ENCODE results near the gene ILF2. TPM values are rescaled to one million over a fixed set of nuclear protein-coding genes. Genes with fewer than 3 reads are reported as not detected.
A peak's percentile ranks its signal among the peaks of the same experiment; 100 is the strongest.

Gene ILF2
- total and polyA plus RNA-seq, 2 of the 13 experiments (the other 11 are each of a cell fraction or from before 2014, with no cell fraction given): 292 to 366 TPM

DNA sequence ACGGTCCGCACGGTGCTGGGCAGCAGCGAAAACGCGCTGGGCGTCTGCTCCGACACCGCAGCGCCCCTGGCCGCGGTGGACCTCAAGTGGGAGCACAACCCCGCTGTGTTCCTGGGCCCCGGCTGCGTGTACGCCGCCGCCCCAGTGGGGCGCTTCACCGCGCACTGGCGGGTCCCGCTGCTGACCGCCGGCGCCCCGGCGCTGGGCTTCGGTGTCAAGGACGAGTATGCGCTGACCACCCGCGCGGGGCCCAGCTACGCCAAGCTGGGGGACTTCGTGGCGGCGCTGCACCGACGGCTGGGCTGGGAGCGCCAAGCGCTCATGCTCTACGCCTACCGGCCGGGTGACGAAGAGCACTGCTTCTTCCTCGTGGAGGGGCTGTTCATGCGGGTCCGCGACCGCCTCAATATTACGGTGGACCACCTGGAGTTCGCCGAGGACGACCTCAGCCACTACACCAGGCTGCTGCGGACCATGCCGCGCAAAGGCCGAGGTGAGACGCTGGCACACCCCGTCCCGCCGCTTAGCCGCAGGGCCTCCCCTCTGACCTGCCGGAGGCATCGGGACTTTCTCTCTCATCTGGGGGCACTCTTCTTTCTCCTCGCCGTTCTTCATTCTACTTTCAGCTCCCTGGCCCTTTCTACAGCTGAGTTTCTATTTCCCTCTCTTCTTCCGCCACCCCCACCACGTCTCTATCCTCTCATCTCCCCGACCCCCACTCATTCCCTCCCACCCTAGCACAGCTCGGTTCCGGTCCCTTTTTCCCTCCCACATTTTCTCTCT lies 8.7 kb upstream of the ILF2 start (continued):
- TF ChIP-seq, protein P1, sequence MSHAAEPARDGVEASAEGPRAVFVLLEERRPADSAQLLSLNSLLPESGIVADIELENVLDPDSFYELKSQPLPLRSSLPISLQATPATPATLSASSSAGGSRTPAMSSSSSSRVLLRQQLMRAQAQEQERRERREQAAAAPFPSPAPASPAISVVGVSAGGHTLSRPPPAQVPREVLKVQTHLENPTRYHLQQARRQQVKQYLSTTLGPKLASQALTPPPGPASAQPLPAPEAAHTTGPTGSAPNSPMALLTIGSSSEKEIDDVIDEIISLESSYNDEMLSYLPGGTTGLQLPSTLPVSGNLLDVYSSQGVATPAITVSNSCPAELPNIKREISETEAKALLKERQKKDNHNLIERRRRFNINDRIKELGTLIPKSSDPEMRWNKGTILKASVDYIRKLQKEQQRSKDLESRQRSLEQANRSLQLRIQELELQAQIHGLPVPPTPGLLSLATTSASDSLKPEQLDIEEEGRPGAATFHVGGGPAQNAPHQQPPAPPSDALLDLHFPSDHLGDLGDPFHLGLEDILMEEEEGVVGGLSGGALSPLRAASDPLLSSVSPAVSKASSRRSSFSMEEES (CRISPR knock-in tag; IDR thresholded peaks at IDR 0.05): no peak
- TF ChIP-seq SALL1 (CRISPR knock-in tag; IDR thresholded peaks at IDR 0.05) (0 out of 2 replicates have a peak, but pooled peaks have one; percentile 26), MBD4 (IDR thresholded peaks at IDR 0.05; ENCODE audit: borderline replicate concordance, low read length) (no peak), ZNF772 (CRISPR knock-in tag; IDR thresholded peaks at IDR 0.05) (no peak), NFATC3 (CRISPR knock-in tag; IDR thresholded peaks at IDR 0.05) (no peak), HNRNPLL (IDR thresholded peaks at IDR 0.05; ENCODE audit: low read depth, low read length, poor library complexity, severe bottlenecking) (peak; percentile 89), ZNF564 (CRISPR knock-in tag; IDR thresholded peaks at IDR 0.05) (no peak; the same call in 1 of the 2 replicates), ZNF382 (CRISPR knock-in tag; IDR thresholded peaks at IDR 0.05; ENCODE audit: borderline replicate concordance) (no peak), NCOA2 (CRISPR knock-in tag; IDR thresholded peaks at IDR 0.05) (no peak), ZNF777 (CRISPR knock-in tag; IDR thresholded peaks at IDR 0.05) (peak; percentile 99), SMARCE1 (IDR thresholded peaks at IDR 0.05; ENCODE audit: borderline replicate concordance) (no peak), ZNF558 (CRISPR knock-in tag; IDR thresholded peaks at IDR 0.05; ENCODE audit: borderline replicate concordance) (no peak), NKX3-1 (CRISPR knock-in tag; IDR thresholded peaks at IDR 0.05) (no peak), ZNF460 (CRISPR knock-in tag; IDR thresholded peaks at IDR 0.05; ENCODE audit: borderline replicate concordance) (no peak), PAX8 (CRISPR knock-in tag; IDR thresholded peaks at IDR 0.05; ENCODE audit: borderline replicate concordance) (no peak), NFE2L1 (CRISPR knock-in tag; IDR thresholded peaks at IDR 0.05; ENCODE audit: borderline replicate concordance) (no peak), ZNF550 (CRISPR knock-in tag; IDR thresholded peaks at IDR 0.05; ENCODE audit: borderline replicate concordance) (no peak), ZNF292 (CRISPR knock-in tag; IDR thresholded peaks at IDR 0.05; ENCODE audit: borderline replicate concordance, low read depth) (no peak)
- TF ChIP-seq, protein P2, sequence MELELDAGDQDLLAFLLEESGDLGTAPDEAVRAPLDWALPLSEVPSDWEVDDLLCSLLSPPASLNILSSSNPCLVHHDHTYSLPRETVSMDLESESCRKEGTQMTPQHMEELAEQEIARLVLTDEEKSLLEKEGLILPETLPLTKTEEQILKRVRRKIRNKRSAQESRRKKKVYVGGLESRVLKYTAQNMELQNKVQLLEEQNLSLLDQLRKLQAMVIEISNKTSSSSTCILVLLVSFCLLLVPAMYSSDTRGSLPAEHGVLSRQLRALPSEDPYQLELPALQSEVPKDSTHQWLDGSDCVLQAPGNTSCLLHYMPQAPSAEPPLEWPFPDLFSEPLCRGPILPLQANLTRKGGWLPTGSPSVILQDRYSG (CRISPR knock-in tag; IDR thresholded peaks at IDR 0.05): peak; percentile 41; the same call in 1 of the 2 replicates
- TF ChIP-seq, protein P3, sequence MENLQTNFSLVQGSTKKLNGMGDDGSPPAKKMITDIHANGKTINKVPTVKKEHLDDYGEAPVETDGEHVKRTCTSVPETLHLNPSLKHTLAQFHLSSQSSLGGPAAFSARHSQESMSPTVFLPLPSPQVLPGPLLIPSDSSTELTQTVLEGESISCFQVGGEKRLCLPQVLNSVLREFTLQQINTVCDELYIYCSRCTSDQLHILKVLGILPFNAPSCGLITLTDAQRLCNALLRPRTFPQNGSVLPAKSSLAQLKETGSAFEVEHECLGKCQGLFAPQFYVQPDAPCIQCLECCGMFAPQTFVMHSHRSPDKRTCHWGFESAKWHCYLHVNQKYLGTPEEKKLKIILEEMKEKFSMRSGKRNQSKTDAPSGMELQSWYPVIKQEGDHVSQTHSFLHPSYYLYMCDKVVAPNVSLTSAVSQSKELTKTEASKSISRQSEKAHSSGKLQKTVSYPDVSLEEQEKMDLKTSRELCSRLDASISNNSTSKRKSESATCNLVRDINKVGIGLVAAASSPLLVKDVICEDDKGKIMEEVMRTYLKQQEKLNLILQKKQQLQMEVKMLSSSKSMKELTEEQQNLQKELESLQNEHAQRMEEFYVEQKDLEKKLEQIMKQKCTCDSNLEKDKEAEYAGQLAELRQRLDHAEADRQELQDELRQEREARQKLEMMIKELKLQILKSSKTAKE (CRISPR knock-in tag; IDR thresholded peaks at IDR 0.05; ENCODE audit: borderline replicate concordance): 0 out of 2 replicates have a peak, but pooled peaks have one; percentile 5
- TF ChIP-seq, protein P4, sequence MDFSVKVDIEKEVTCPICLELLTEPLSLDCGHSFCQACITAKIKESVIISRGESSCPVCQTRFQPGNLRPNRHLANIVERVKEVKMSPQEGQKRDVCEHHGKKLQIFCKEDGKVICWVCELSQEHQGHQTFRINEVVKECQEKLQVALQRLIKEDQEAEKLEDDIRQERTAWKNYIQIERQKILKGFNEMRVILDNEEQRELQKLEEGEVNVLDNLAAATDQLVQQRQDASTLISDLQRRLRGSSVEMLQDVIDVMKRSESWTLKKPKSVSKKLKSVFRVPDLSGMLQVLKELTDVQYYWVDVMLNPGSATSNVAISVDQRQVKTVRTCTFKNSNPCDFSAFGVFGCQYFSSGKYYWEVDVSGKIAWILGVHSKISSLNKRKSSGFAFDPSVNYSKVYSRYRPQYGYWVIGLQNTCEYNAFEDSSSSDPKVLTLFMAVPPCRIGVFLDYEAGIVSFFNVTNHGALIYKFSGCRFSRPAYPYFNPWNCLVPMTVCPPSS (IDR thresholded peaks at IDR 0.05): no peak
- TF ChIP-seq, protein P5, sequence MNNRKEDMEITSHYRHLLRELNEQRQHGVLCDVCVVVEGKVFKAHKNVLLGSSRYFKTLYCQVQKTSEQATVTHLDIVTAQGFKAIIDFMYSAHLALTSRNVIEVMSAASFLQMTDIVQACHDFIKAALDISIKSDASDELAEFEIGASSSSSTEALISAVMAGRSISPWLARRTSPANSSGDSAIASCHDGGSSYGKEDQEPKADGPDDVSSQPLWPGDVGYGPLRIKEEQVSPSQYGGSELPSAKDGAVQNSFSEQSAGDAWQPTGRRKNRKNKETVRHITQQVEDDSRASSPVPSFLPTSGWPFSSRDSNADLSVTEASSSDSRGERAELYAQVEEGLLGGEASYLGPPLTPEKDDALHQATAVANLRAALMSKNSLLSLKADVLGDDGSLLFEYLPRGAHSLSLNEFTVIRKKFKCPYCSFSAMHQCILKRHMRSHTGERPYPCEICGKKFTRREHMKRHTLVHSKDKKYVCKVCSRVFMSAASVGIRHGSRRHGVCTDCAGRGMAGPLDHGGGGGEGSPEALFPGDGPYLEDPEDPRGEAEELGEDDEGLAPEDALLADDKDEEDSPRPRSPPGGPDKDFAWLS (CRISPR knock-in tag; IDR thresholded peaks at IDR 0.05; ENCODE audit: borderline replicate concordance): no peak
